ENCODE measurements around the gene DCHS1. TPM values are rescaled to one million over a fixed set of nuclear protein-coding genes. Genes with fewer than 3 reads are reported as not detected.

The DCHS1 gene
- total and polyA plus RNA-seq, 4 donors = 0.68 to 8.9 (median 5.8) TPM

GRCh38 chr11:6682591-6682935 is 27.0 kb upstream of the DCHS1 start:
- H3K27ac ChIP-seq (ENCODE audit: low read depth in 1 of 2, low read length in 2 of 2) = peak overlapping the region; percentile 66 to 82
- no peak for TF ChIP-seq JUND (IDR thresholded peaks at IDR 0.05)
- no peak for TF ChIP-seq HNF4A (conservative IDR thresholded peaks at IDR 0.05)
- TF ChIP-seq, protein P1, sequence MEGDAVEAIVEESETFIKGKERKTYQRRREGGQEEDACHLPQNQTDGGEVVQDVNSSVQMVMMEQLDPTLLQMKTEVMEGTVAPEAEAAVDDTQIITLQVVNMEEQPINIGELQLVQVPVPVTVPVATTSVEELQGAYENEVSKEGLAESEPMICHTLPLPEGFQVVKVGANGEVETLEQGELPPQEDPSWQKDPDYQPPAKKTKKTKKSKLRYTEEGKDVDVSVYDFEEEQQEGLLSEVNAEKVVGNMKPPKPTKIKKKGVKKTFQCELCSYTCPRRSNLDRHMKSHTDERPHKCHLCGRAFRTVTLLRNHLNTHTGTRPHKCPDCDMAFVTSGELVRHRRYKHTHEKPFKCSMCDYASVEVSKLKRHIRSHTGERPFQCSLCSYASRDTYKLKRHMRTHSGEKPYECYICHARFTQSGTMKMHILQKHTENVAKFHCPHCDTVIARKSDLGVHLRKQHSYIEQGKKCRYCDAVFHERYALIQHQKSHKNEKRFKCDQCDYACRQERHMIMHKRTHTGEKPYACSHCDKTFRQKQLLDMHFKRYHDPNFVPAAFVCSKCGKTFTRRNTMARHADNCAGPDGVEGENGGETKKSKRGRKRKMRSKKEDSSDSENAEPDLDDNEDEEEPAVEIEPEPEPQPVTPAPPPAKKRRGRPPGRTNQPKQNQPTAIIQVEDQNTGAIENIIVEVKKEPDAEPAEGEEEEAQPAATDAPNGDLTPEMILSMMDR (IDR thresholded peaks at IDR 0.05; ENCODE audit: low read depth, low read length, missing input control) = no peak
- no peak for TF ChIP-seq YY1 (IDR thresholded peaks at IDR 0.05)
- no peak for TF ChIP-seq MAX (IDR thresholded peaks at IDR 0.05)
- TF ChIP-seq REST (IDR thresholded peaks at IDR 0.05) = no peak
- TF ChIP-seq GABPA (IDR thresholded peaks at IDR 0.05 in 1 of 2, conservative IDR thresholded peaks at IDR 0.05 in 1 of 2) = no peak
- no peak for TF ChIP-seq ZBTB33 (IDR thresholded peaks at IDR 0.05)
- TF ChIP-seq NR2F2 (IDR thresholded peaks at IDR 0.05) = no peak
- no peak for TF ChIP-seq TAF1 (conservative IDR thresholded peaks at IDR 0.05)
- no peak for TF ChIP-seq EGR1 (IDR thresholded peaks at IDR 0.05; ENCODE audit: low read depth in 2 of 2)
- TF ChIP-seq, protein P2, sequence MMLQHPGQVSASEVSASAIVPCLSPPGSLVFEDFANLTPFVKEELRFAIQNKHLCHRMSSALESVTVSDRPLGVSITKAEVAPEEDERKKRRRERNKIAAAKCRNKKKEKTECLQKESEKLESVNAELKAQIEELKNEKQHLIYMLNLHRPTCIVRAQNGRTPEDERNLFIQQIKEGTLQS (IDR thresholded peaks at IDR 0.05) = no peak
- TF ChIP-seq FOXA2 (IDR thresholded peaks at IDR 0.05) = no peak
- TF ChIP-seq RXRA (IDR thresholded peaks at IDR 0.05) = no peak
- TF ChIP-seq HNF4G (IDR thresholded peaks at IDR 0.05) = no peak
- peaks cover 0 to 4% (median 3%) of the 10 kb centered on the region in 4 donors for H3K36me3 ChIP-seq (ENCODE audit: control insufficient read depth in 4 of 4, insufficient read depth in 3 of 4, low read depth in 1 of 4, low read length in 3 of 4)
- H3K27me3 ChIP-seq (ENCODE audit: control insufficient read depth in 4 of 4, insufficient read depth in 4 of 4, low read length in 3 of 4) = no peaks in the 10 kb centered on the region
- H3K4me3 ChIP-seq (ENCODE audit: low read depth in 1 of 3, low read length in 3 of 3) = peak overlapping the region; percentile 61 to 83 (median 76)
- no peak for DNase-seq (ENCODE audit: low spot score)
- peak overlapping the region; percentile 63 to 71 for H3K9ac ChIP-seq (ENCODE audit: low read depth in 1 of 2, low read length in 2 of 2)
- peaks cover 2 to 13% (median 9%) of the 10 kb centered on the region in 4 donors for H3K4me1 ChIP-seq (ENCODE audit: control insufficient read depth in 4 of 4, insufficient read depth in 4 of 4, low read length in 3 of 4)
- WGBS = under 1% methylated on average over 10 of the region's 10 CpGs
- H3K9me3 ChIP-seq (ENCODE audit: control insufficient read depth in 4 of 4, low read length in 3 of 4) = no peaks in the 10 kb centered on the region

GRCh38 chr11:6681949-6682348 is 26.3 kb upstream of the DCHS1 start:
- 29% methylated on average over 5 of the region's 5 CpGs for WGBS
- DNase-seq (ENCODE audit: low spot score) = no peak
- Histone ChIP-seq H3K9ac (ENCODE audit: low read depth in 1 of 2, low read length in 2 of 2) (no peak overlapping the region), H3K27me3 (ENCODE audit: control insufficient read depth in 4 of 4, insufficient read depth in 4 of 4, low read length in 3 of 4) (no peaks in the 10 kb centered on the region), H3K36me3 (ENCODE audit: control insufficient read depth in 4 of 4, insufficient read depth in 3 of 4, low read depth in 1 of 4, low read length in 3 of 4) (peaks cover 0 to 4% (median 3%) of the 10 kb centered on the region in 4 donors), H3K4me3 (ENCODE audit: low read depth in 1 of 3, low read length in 3 of 3) (peak overlapping the region; percentile 61 to 83 (median 76)), H3K4me1 (ENCODE audit: control insufficient read depth in 4 of 4, insufficient read depth in 4 of 4, low read length in 3 of 4) (peaks cover 2 to 13% (median 9%) of the 10 kb centered on the region in 4 donors), H3K27ac (ENCODE audit: low read depth in 1 of 2, low read length in 2 of 2) (no peak overlapping the region), H3K9me3 (ENCODE audit: control insufficient read depth in 4 of 4, low read length in 3 of 4) (no peaks in the 10 kb centered on the region)
- TF ChIP-seq FOXA2 (IDR thresholded peaks at IDR 0.05) = no peak
- TF ChIP-seq NR2F2 (IDR thresholded peaks at IDR 0.05) = no peak
- TF ChIP-seq, protein P1 (IDR thresholded peaks at IDR 0.05; ENCODE audit: low read depth, low read length, missing input control) = no peak
- no peak for TF ChIP-seq ZBTB33 (IDR thresholded peaks at IDR 0.05)
- TF ChIP-seq MAX (IDR thresholded peaks at IDR 0.05) = no peak
- no peak for TF ChIP-seq JUND (IDR thresholded peaks at IDR 0.05)
- no peak for TF ChIP-seq HNF4A (conservative IDR thresholded peaks at IDR 0.05)
- no peak for TF ChIP-seq HNF4G (IDR thresholded peaks at IDR 0.05)
